Stimulated activated CD8-positive, alpha-beta memory T cell treated with anti-CD3 and anti-CD28 coated beads, Interleukin-7, amount 100 ng/mL, for 1 hour (primary cell): ENCODE data around the gene MAFB.

ENCODE experiments used
- DNase-seq, 2 donors: peaks; one replicate each; pipeline ENCODE4 v3.0.0-alpha.2; 2020; ENCODE audit warnings: low read depth in 2 of 2

MAFB gene

DNA sequence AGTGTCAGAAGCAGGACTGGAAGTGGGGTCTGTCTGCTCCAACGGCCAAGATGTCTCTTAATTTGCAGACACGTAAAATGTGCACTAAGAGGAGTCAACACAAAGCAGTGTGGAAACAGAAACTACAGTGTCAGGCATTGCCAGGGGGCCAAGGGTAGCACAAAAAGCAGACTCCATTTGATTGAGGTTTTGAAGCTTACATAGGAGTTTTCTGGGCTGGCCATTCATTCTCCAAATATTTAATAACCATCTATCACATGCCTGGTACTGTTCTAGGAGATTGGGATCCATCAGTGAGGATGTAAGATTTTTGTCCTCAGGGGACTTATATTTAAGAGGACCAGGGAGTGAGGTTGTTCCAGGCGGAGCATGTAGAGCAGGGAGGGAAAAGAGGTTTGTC is 29.5 kb downstream of the MAFB start:
- DNase-seq, result no peak

DNA sequence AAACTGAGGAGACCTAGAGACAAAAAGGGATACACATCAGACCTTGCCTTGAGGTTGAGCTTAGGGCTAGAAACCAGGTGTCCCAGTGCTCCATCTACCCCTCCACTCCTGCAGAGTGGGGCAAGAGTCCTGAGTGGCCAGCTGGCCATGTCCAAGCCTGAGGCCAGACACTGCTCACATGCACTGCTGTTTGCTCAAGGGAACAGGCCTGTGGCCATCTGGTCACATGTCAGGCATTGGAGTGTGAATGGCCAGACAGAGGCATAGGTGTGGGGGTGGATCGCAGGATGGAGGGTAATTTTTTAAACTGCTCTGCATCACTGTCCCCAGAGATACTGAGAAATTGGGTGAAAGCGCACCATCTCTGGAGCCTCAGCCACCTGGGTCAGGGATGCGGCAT is 30.5 kb downstream of the MAFB start:
- no peak for DNase-seq

DNA sequence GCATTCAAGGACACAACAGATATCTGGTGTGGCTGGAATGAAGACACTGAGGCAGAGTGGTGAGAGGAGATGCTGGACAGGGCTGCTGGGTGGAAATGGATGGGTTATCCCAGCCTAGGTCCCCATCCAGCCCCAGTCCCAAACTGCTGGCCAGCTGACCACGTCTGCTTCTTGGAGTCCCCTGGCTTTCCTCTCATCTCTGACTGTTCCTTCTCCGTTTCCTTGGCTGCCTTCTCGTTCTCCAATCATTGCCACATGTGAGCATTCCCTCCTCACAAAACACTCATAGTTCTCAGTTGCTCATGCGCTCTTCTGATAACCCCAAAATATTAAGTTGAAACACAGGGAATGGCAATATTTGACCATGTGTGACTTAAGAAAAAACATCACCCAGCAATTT is 31.5 kb downstream of the MAFB start:
- DNase-seq, result no peak

DNA sequence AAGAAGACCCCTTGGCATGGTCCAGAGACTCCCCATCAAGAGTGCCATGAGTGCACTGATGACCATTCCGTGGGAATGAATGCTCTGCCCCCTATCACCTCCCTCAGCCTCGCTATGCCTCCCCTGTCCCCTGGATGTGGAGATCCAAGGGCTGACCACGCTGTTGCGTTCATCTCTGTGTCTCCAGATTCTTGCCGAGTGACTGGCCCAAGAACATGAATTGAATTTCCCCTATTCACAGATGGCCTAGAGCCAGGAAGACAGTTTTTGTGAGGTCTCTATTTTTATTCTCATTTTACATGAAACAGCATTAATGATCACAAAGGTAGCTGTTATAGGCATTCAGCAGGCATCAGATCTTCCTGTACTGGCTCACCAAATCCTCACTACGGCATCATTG is 33.6 kb downstream of the MAFB start:
- no peak for DNase-seq

DNA sequence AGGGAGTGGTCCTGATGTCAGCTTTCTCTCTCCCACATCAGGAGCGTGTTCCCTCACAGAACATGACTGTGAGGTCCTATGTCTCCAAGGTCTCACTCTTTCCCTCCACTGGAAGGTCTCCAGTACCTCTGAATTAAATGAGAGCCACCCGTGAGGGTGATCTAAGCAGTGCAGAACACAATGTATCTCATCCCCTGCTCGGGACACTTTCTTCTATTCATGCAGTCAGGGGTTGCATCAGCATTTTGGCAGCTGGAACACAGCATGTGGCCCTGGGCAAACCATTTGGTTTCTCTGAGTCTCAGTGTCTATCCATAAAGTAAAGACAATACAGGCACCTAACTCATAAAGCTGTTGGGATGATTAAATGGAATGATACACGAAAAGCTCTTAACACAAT is 34.2 kb downstream of the MAFB start:
- no peak for DNase-seq

DNA sequence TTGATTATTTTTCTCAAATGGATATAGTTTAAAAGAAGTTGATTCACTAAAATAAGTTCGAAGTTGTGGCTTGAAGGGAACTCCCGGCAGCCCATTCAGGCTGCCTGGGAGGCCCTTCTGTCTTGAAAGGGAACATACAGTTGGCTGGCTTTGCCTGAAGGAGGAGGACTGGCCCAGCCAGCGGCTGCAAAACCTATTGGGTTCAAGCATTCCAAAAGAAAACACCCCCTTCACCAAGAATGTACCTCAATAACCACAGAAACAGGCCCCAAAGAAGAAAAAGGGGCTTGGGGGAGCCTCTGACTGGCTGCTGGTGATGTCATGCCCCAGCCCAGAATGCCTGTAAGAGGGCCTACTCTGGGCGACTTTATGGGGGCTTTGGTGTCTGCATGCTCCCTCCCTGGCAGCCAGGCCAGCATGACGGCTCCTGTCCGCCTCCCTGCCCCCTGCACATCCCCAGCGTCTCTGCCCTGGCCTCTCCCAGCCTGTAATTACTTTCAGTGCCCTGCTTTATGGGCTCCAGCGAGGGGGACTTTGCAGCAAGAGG is 36.5 kb downstream of the MAFB start:
- DNase-seq, result no peak

DNA sequence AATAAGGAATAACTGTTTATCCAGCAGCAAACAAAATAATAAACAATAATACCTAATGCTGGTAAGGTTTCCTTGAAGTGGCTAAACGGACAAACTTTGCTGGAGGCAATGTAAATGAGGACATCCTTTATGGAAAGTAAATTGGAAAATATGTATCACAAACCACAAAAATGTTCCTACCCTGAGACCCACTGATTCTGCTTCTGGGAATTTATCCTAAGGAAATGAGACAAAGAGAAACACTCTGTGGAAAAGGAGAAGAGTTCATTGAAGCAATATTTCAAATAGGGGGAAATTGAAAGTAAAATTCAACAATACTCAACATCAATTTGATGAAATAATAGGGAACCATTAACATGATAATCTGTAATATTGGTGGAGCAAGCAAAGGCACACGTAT is 37.9 kb downstream of the MAFB start:
- DNase-seq, result no peak

DNA sequence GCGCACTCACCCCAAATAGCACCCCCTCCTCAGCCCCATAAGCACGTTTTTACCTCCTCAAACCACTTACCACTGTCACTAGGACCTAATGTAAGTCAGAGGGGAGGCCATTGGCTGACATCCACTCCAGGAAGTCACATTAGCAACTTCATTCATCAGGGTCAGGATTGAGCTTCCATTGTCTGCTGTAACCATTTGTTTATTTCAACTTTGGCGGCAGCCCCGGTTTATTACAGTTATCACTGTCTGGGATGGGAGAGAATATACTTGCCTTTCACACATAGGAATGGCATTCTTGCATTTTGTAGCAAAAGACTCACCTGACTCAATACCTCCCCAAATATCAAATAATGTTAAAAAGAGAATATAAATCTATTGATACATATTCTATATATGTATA is 38.3 kb downstream of the MAFB start:
- no peak for DNase-seq

DNA sequence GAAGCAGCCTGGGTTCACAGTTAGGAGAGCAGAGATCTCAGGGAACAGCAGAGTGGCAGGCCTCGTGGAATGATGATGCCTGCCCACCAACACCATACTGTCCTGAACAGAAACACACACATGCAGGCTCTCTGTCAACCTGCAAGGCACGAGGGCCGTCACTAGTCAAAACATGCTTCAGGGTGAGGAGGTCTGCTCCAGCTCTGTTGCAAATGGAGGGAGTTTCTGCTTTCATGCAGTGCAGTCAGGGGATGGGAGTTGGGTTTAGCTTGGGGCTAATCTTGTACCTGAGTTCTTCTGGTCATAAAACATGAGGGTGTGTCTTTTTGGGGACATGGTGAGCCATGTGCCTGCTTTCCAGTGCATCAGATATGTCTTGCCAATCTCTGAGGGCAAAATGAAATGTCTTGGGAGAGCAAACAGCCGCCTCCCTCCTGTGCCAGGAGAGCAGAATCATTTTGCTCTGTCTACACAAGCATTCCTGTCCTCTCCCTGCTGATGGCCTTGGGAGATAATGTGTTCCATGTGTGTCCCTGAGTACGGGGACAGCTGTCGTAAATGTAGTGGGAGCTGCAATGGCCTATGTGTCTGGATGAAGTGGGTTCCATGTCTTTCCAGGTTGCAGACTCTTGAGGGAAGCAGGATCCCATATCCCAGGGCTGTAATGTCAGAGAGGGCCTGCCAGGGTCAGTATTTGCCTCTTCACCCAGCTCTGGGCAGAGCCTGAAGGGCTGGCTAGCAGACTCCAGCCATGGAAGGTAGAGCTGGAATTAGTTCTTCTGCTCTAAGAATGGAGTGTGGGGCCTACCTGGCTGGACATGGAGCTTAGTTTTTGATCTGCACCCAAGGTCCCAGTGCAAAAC is 40.6 kb downstream of the MAFB start:
- DNase-seq, result no peak

DNA sequence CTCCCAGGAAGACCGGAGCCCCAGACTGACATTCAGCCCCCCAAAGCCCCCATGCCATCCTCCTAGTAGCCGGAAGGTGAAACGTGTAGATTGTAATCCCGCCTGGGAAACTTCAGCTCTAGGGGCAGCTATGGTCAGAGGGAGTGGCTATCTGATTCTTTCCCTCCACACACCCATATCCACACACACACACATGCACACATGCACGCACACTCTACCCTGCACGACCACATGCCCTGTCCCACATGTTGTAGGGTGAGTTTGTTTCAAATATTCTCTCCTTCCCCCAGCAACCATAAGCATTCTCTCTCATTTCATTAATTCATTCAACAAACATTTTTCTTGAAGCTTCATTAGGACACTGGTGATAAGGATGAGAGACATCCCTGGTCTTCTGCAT is 42.2 kb downstream of the MAFB start:
- no peak for DNase-seq

DNA sequence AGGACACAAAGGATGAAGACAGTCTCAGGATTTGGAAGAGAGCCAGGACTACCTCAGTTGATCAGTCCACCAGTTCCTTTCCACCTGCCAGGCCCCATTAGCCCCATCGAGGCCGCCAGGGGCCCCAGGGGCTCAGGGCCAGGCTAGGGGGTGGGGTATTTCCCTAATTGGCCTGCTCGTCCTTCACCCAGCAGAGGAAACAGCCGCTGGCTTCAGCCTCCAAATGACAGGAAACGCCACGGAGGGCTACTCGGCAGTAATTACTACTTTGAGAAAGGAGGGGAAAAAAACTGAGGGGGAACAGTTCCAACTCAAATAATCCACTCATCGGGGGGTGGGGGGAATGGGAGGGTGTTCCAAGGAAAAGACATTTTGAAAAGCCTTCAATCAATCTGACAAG is 42.7 kb downstream of the MAFB start:
- no peak for DNase-seq

DNA sequence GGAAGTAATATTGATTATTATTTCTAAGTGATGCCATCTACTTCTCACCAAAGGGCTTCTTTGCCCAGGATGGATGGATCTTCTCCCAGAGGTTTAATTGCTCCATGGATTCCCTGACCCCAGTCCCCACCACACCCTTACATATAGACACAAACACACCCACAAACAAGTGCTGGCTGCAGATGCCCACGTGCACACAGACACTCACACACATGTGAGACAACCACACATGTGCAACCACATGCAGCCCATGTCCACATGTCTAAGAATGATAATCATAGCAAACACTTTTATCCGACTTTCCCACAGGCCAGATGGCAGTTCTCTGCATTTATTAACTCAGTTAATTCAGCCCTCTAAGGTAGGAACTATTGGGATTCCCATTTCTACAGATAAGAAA is 44.2 kb downstream of the MAFB start:
- DNase-seq, result no peak

DNA sequence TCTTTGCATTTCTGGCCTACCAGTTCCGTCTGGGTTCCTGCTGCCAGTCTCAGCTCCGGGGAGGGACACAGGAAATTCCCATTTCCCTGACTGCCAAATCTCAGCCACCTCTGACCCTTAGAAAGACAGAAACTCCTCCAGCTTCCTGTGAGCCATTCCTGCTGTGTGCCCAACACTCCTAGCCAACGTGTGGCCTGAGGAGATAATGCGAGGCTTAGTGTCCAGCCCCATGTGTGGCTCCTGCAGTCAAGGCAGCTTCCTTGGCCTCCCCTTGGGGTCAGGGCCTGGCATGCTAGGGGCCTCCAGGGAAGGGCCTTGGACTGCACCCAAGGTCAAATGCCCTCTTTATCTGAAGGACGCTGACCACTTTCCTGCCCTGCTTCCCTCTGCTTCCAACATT is 45.1 kb downstream of the MAFB start:
- DNase-seq, result no peak

DNA sequence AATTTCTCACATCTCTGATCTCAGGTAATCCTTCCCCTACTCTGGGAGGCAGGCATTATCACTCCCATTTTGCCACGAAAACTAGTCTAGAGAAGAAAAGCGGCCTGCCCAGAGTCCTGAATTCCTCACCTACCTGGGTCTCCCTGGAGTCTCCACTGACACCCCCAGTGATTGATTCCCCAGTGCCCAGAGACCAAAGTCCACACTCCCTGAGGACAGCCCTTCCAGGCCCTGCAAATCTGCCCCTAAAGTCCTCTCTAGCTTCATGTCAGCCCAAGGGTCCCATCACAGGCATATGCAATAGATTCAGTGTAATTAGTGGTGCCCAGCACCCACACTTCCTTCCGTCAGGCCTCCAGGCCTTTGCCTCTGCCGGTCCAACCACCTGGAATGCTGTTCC is 47.2 kb downstream of the MAFB start:
- no peak for DNase-seq

DNA sequence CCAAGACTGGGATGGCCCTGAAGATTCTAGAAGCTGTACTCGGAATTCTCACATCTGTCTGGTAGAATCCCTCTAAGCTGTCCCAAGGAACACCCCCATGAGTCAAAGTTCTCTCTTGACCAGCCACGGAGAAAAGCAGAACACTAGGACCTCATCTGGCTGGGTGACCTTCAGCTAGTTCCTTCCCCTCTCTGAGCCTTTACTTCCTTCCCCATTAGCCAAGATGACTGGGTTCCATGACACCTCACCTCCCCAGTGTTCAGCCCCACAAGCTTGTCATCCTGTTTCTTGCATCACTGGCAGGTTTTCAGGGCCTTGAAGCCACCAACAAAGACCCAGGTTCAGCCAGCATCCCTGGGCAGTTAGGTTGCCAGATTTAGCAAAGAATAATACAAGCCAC is 47.8 kb downstream of the MAFB start:
- DNase-seq, result no peak

DNA sequence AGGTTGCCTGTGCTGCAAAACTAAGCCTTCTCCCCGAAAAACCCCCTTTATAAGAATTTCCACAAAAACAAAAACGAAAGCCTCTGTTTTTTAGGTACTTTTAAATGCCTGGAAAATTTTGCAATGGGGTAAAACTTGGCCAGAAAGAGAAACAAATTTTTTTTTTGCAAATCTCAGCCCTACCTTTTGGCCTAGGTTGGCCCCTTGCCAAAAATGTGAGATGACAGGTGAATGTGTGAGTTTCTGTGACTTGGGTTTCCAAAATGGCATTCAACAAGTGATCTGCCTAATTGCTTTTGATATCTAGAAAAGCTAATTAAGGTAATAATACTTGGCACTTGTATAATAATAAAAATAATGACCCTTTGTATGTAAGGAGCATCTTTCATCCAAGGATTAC is 48.4 kb downstream of the MAFB start:
- no peak for DNase-seq

DNA sequence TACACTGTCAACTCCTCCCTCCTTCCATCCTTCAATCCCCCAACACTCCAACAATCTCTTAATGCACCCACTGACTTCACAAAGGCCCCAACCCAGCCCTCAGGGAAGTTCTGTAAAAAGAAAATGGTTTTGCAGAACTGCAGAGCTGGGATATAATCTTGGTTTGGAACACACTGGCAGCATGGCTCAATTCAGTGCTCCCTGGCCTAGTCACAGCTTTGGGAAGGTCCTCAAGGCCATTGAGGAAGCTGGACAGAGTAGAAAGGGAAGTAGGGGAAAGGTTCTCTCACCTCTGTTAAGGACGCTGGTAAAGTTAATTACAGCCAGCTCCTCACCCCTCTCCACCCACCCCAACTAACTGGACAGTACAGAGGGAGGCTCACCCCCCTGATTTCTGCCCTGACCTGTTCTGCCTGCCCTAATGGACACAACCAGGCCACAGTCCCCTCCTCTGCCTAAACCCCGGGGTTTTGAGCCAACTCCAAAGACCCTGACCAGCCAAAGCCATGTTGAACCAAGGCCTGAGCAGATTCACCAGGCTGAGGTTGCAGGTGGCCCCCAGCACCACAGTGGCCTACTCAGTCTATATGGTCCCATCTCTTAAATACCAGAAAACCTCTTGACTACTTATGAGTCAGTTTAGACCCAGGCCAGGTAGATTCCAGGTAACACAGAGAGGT is 49.2 kb downstream of the MAFB start:
- no peak for DNase-seq

DNA sequence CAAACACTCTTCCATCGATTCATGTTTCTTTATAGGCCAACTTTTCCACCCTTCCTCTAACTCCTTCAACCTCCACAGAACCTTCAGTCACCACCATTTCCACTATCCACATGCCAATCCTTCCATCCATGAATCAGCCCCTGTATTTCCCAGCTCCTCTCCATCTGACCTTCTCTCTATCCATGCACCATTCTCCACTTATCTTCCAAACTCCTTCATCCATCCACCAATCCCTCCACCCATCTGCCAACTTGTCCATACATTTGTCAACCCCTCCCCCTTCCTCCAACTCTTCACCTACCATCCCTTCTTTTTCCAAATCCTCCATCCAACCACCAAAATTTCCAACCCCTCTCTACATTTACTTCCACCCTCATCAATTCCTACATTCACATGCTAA is 49.9 kb downstream of the MAFB start:
- DNase-seq, result no peak

DNA sequence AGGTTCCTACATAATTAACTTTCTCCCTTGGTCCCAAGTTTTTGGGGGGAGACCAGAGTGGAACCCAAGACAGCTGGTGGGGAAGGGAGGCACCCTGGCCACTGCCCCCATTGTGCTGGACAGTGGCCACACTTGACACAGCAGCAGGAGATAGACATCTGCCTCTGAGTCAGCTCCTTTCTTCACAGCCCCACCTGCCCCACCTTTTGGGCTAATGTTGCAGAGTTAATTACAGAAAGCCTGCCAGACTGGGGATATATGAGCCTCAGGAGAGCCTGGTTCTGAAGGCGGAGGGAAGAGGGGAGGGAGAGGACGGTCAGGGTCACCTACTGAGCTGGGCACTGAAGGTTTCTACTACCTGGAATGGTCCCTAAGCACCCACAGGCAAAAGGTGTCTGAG is 50.6 kb downstream of the MAFB start:
- no peak for DNase-seq

DNA sequence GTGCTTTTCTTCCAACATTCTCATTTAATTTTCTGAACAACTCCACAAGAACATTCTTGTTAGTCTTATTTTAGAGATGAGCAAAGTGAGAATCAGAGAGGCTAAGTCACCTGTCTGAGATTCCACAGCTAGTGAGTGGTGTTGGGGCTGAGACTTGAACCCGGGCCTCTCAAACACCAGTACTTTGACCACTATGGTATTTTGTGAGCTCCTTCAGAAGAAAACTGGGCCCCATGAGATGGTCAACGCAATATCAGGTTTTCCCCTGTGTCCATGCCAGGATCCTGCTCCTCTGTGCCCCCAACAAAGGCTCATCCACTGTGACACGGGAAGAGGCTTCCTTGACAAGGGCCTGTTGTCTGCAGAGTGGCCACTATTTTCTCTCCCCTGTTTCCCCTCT is 51.9 kb downstream of the MAFB start:
- DNase-seq, result no peak

DNA sequence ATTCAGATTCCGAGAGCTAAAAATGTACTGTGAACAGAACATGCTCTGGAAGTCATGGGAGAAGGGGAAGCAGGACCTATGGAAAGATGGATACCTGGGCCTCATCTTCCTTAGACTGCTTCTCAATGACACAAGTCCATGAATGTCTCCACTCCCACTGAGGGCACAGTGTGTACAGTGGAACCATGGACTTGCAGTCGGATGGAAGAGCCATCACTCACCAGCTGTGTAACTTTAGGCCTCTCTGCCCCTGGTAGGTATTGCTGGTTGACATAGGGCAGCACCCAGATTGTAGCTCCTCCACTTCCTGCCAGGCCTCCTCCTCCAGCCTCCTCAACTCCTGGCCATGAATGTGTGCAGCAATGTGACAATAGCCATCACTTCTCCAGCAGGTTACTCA is 52.5 kb downstream of the MAFB start:
- no peak for DNase-seq

DNA sequence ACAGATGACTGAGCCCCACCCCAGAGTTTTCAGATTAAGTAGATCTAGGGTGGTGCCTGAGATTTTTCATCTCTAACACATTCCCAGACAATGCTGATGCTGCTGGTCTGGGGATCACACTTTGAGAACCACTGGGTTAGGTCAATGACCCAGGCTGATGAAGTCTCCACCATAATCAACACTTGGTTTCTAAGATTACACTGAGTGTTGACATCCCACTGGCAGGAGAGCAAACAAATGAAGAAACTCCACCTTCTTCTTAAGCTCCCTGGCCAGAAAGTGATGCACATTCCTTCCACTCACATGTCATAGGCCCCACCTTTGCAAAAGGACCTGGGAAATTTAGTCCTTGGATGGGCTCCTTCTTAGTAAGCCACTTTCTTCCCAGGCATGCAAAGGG is 53.1 kb downstream of the MAFB start:
- no peak for DNase-seq
